Skeletal muscle tissue (tissue), 4 donors: ENCODE data around the gene ARHGAP20. TPM values are rescaled to one million over a fixed set of nuclear protein-coding genes. Genes with fewer than 3 reads are reported as not detected.

Experiments
- H3K27ac ChIP-seq: one replicate; pipeline ENCODE4 v1.7.0; 2013; ENCODE audit warnings: mild to moderate bottlenecking, low read depth, low read length, inconsistent platforms
- H3K27me3 ChIP-seq, 3 donors: one replicate each; pipeline ENCODE4 v1.7.0; 2013; ENCODE audit warnings: low read length in 3 of 3; ENCODE audit not compliant: control insufficient read depth in 3 of 3, insufficient read depth in 3 of 3
- H3K36me3 ChIP-seq, 3 donors: one replicate each; pipeline ENCODE4 v1.7.0; 2013; ENCODE audit warnings: low read length in 3 of 3; ENCODE audit not compliant: control insufficient read depth in 3 of 3, insufficient read depth in 3 of 3
- H3K4me1 ChIP-seq, 3 donors: one replicate each; pipeline ENCODE4 v1.7.0; 2013; ENCODE audit warnings: low read length in 3 of 3, mild to moderate bottlenecking in 3 of 3; ENCODE audit not compliant: control insufficient read depth in 3 of 3, insufficient read depth in 3 of 3
- H3K4me3 ChIP-seq, 3 donors: one replicate each; pipeline ENCODE4 v1.7.0; 2013; ENCODE audit warnings: low read length in 3 of 3
- H3K9ac ChIP-seq, 3 donors: one replicate each; pipeline ENCODE4 v1.7.0; 2013; ENCODE audit warnings: low read length in 3 of 3, mild to moderate bottlenecking in 3 of 3, moderate library complexity in 2 of 3, low read depth in 1 of 3
- H3K9me3 ChIP-seq, 3 donors: one replicate each; pipeline ENCODE4 v1.7.0; 2013; ENCODE audit warnings: low read length in 3 of 3; ENCODE audit not compliant: control insufficient read depth in 3 of 3
- total RNA-seq: library from RNA; depleted of rRNA; stranded (reverse); fragments of >200 nt; gene quantifications from one replicate; pipeline ENCODE4 v1.2.3, GENCODE V29; 2014
- donor health status: Osteomylitis.

ARHGAP20 gene, protein sequence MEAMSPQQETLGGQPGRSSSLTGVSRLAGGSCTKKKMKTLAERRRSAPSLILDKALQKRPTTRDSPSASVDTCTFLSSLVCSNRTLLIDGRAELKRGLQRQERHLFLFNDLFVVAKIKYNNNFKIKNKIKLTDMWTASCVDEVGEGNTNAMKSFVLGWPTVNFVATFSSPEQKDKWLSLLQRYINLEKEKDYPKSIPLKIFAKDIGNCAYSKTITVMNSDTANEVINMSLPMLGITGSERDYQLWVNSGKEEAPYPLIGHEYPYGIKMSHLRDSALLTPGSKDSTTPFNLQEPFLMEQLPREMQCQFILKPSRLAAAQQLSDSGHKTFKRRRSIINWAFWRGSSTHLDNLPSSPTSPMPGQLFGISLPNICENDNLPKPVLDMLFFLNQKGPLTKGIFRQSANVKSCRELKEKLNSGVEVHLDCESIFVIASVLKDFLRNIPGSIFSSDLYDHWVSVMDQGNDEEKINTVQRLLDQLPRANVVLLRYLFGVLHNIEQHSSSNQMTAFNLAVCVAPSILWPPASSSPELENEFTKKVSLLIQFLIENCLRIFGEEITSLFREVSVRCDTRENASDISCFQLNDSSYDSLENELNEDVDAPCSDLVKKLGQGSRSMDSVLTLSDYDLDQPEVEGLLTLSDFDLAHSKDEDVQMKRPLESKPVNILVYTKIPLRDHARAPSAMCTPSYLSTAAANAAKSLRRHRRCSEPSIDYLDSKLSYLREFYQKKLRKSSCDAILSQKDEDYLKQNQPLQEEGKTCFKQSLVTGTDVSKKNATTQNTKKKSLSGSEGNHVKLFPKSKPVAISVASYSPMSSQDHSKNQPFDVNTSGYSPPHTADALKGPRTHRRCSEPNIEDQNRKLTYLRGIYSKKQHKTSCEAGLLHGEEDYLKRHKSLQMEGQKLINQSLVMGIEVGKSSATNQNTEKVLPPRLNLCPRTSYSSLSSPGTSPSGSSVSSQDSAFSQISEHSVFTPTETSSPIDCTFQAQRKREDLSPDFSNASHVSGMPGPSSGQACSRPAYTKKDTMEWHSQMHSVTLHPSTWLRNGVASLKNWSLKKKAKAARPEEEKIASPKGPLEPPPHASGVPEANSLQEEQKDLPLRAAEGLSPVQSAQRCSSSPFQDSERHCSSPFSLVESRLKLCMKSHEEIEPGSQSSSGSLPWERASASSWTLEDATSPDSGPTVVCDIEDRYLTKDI
- total RNA-seq = 8.9 TPM

GRCh38 chr11:110711776-110712658, at the start of gene ARHGAP20:
TSS of gene ARHGAP20 (minus strand) at chr11:110712437. CDS start at chr11:110712231, 206 bp downstream.
- no peaks in the 10 kb centered on the region for H3K36me3 ChIP-seq
- H3K4me1 ChIP-seq = peaks cover 17 to 19% (median 17%) of the 10 kb centered on the region in 3 donors
- peak within 1 kb of the TSS; percentile 69 to 77 (median 69) for H3K9ac ChIP-seq
- H3K9me3 ChIP-seq = no peaks in the 10 kb centered on the region
- H3K27me3 ChIP-seq = peaks cover 0 to 18% (median 4%) of the 10 kb centered on the region in 3 donors
- peak within 1 kb of the TSS; percentile 48 for H3K27ac ChIP-seq
- peak within 1 kb of the TSS; percentile 74 to 79 (median 75) for H3K4me3 ChIP-seq

DNA sequence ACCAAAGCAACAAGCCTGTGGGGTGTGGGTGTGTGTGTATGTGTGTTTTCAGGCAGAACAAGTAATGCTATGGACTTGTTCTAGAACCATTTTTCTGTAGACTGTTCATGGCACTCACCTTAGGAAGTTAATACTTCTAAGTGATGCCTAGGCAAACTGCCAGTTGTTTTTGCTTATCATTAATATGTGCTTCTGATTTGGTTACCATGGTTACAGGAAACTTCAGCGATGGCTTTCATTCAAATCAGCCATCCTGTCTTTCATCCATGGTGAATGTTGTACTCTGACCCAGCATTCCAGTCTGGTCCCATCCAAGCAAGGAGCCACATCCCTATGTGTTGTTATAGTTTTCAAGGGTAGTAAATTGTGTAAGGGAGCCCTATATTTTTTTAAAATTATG, 49.8 kb upstream of the ARHGAP20 start:
- no peaks in the 10 kb centered on the region for H3K27me3 ChIP-seq
- no peaks in the 10 kb centered on the region for H3K36me3 ChIP-seq
- peaks cover 0 to 7% (median 0%) of the 10 kb centered on the region in 3 donors for H3K4me1 ChIP-seq
- no peak overlapping the region for H3K27ac ChIP-seq
- H3K4me3 ChIP-seq = no peak overlapping the region
- no peaks in the 10 kb centered on the region for H3K9me3 ChIP-seq
- no peak overlapping the region for H3K9ac ChIP-seq

GRCh38 chr11:110761131-110761530, 48.9 kb upstream of the ARHGAP20 start:
- Histone ChIP-seq H3K27ac (no peak overlapping the region), H3K9me3 (no peaks in the 10 kb centered on the region), H3K9ac (no peak overlapping the region), H3K36me3 (no peaks in the 10 kb centered on the region), H3K27me3 (no peaks in the 10 kb centered on the region), H3K4me3 (no peak overlapping the region), H3K4me1 (peaks cover 0 to 7% (median 0%) of the 10 kb centered on the region in 3 donors)

DNA sequence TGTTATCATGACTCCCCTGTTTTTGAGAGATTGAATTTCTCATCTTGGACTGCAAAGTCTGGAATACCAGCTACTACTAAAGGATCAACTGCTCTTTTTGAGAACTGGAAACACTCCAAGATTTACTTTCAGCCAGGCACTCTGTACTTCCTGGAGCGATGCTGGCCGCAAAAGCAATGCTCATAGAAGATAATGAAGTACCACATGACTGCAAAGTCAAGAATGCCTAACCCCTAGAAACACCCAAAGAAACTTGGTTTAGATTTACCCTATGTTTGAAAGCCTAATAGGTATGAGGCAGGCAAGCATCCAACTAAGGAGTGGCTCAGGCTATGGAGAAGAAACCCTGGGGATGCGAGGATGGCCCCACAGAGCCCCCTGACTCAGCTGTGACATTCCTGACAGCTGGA, 47.7 kb upstream of the ARHGAP20 start:
- no peak overlapping the region for H3K27ac ChIP-seq
- H3K4me3 ChIP-seq = no peak overlapping the region
- H3K36me3 ChIP-seq = no peaks in the 10 kb centered on the region

GRCh38 chr11:110757962-110758755, 45.9 kb upstream of the ARHGAP20 start:
- Histone ChIP-seq H3K4me3 (no peak overlapping the region), H3K9ac (no peak overlapping the region), H3K27me3 (no peaks in the 10 kb centered on the region), H3K36me3 (no peaks in the 10 kb centered on the region), H3K27ac (no peak overlapping the region), H3K4me1 (peaks cover 0 to 2% (median 0%) of the 10 kb centered on the region in 3 donors), H3K9me3 (peaks cover 0 to 1% (median 0%) of the 10 kb centered on the region in 3 donors)

More for the DNA sequence above, 47.7 kb upstream of the ARHGAP20 start:
- no peaks in the 10 kb centered on the region for H3K27me3 ChIP-seq
- no peak overlapping the region for H3K9ac ChIP-seq
- H3K9me3 ChIP-seq = no peaks in the 10 kb centered on the region
- H3K4me1 ChIP-seq = peaks cover 0 to 7% (median 0%) of the 10 kb centered on the region in 3 donors

DNA sequence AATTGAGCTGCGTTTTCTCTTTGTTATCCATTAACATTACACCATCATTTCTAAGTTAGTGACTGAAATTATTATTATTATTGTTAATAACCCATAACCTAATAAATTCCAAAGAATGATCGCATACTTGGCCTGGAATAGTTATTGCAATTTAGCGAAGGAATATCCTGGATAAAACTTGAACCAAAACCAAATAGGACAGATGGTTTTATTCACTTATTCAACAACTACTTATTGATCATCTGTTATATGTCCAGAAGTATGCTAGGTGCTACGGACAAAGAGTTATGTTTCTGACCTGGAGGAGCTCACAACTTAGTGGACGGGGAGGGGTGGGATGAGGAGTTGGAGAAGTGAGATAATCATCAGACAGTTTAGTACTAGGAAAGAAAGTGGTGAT, 44.8 kb upstream of the ARHGAP20 start:
- Histone ChIP-seq H3K27ac (no peak overlapping the region), H3K9ac (no peak overlapping the region), H3K4me1 (no peaks in the 10 kb centered on the region), H3K4me3 (no peak overlapping the region), H3K9me3 (peaks cover 0 to 6% (median 0%) of the 10 kb centered on the region in 3 donors), H3K27me3 (no peaks in the 10 kb centered on the region), H3K36me3 (no peaks in the 10 kb centered on the region)

DNA sequence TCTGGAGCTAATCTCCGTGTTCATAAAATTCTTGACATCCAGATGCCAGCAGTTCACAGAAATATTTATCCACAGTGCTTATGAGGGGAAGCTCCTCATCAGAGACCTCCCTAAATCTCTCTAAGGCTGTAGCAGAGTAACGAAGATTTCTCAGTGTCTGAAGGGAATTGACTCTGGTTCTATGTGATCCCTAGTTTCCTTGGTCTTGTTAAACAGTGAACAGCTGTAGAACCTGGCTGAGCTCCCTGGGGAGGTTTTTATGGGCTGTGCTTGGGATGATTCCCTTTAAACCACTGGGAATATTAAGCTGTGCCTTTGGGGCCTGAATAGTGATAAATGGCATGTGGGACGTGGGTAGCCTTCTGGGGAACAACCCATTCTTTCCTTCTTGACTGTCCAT, 43.7 kb upstream of the ARHGAP20 start:
- Histone ChIP-seq H3K4me3 (no peak overlapping the region), H3K36me3 (no peaks in the 10 kb centered on the region), H3K4me1 (no peaks in the 10 kb centered on the region), H3K9ac (no peak overlapping the region), H3K27ac (no peak overlapping the region), H3K9me3 (peaks cover 0 to 6% (median 0%) of the 10 kb centered on the region in 3 donors), H3K27me3 (no peaks in the 10 kb centered on the region)

DNA sequence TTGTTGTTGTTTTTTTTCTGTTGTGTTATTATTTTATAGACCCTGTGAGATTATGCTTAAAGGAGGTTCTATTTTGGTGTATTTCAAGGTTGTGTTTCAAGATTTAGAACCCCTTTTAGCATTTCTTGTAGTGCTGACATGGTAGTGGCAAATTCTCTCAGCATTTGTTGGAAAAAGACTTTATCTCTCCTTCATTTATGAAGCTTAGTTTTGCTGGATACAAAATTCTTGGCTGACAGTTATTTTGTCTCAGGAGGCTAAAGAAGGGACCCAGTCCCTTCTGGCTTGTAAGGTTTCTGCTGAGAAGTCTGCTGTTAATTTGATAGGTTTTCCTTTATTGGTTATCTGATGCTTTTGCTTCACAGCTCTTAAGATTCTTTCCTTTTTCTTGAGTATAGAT, 40.7 kb upstream of the ARHGAP20 start:
- H3K4me3 ChIP-seq = no peak overlapping the region
- H3K9ac ChIP-seq = no peak overlapping the region
- no peak overlapping the region for H3K27ac ChIP-seq
- H3K9me3 ChIP-seq = peaks cover 0 to 6% (median 0%) of the 10 kb centered on the region in 3 donors
- no peaks in the 10 kb centered on the region for H3K4me1 ChIP-seq
- no peaks in the 10 kb centered on the region for H3K36me3 ChIP-seq
- no peaks in the 10 kb centered on the region for H3K27me3 ChIP-seq
